ENCODE data around the gene SIDT2.

DNA sequence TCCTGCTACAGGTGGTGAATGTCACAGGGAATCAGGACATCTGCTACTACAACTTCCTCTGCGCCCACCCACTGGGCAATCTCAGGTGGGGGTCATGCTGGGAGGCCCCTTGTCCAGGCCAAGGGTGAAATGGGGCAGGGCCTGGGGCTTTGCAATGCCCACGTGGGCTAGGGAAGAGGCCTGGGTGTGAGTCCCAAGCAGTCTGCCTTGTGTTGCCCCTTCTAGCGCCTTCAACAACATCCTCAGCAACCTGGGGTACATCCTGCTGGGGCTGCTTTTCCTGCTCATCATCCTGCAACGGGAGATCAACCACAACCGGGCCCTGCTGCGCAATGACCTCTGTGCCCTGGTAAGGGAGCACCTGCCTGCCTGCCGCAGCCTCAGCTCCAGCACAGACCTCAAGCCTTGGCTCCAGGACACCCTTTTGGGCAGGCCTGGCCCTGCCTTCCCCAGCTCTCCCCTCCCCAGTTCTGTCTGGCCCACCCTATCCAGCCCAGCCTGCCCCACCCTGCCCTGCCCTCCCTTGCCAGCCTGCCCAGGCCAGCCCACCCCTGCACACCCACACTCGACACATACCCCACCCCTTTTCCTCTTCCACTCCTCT lies 11.5 kb downstream of the SIDT2 start:
- TF ChIP-seq TCF4 (CRISPR knock-in tag; IDR thresholded peaks at IDR 0.05; ENCODE audit: borderline replicate concordance) (no peak), ZNF8 (CRISPR knock-in tag; IDR thresholded peaks at IDR 0.05) (no peak), TOX (CRISPR knock-in tag; IDR thresholded peaks at IDR 0.05; ENCODE audit: borderline replicate concordance) (no peak), ZFP30 (CRISPR knock-in tag; IDR thresholded peaks at IDR 0.05) (no peak)

Measured in SK-N-SH treated with all-trans-retinoic acid at 6 μM for 48 hours (cell line).